GM23338 (cell line): ENCODE data around the gene ZNF20.

Experiments used
- CREB1 ChIP-seq: fragments of 250-450 bp; sonication (Bioruptor Pico); IDR thresholded peaks from 2 replicates; pipeline ENCODE4 v1.5.0; 2020; ENCODE audit warnings: low read depth, mild to moderate bottlenecking, moderate library complexity
- EZH2 ChIP-seq: fragments of 200-600 bp; sonication (generic); IDR thresholded peaks from one replicate; pipeline ENCODE4 v1.8.0; 2017; ENCODE audit warnings: antibody characterized with exemption, mild to moderate bottlenecking, low read depth; ENCODE audit not compliant: unreplicated experiment
- EZH2phosphoT487 ChIP-seq: fragments of 200-600 bp; sonication (generic); IDR thresholded peaks from one replicate; pipeline ENCODE4 v1.8.1; 2018; ENCODE audit warnings: antibody characterized with exemption; ENCODE audit not compliant: unreplicated experiment
- JUNB ChIP-seq: IDR thresholded peaks from one replicate; pipeline ENCODE4 v1.6.1; 2016; ENCODE audit warnings: antibody characterized with exemption; ENCODE audit not compliant: unreplicated experiment
- NANOG ChIP-seq: IDR thresholded peaks from 2 replicates; pipeline ENCODE4 v1.6.1; 2016; ENCODE audit warnings: antibody characterized with exemption, borderline replicate concordance
- POLR2AphosphoS5 ChIP-seq: IDR thresholded peaks from 2 replicates; pipeline ENCODE4 v1.6.1; 2016; ENCODE audit warnings: antibody characterized with exemption, low read depth
- REST ChIP-seq: IDR thresholded peaks from one replicate; pipeline ENCODE4 v1.6.1; 2018; ENCODE audit warnings: antibody characterized with exemption; ENCODE audit not compliant: unreplicated experiment
- ZNF114 ChIP-seq: fragments of 250-450 bp; sonication (Bioruptor Pico); IDR thresholded peaks from 2 replicates; pipeline ENCODE4 v1.5.0; 2020; ENCODE audit warnings: mild to moderate bottlenecking, moderate library complexity
- ZNF331 ChIP-seq: fragments of 250-450 bp; sonication (Bioruptor Pico); IDR thresholded peaks from 2 replicates; pipeline ENCODE4 v1.5.0; 2020; ENCODE audit warnings: low read depth, mild to moderate bottlenecking, moderate library complexity
- TF ChIP-seq, protein P1 (sequence below), 2 experiments: fragments of 200-600 bp in 1 of 2; sonication (generic) in 1 of 2; conservative IDR thresholded peaks; 2 replicates each; pipeline versions ENCODE4 v1.5.1 to v1.6.1; 2016 to 2017; ENCODE audit warnings: antibody characterized with exemption in 2 of 2, low read depth in 2 of 2, mild to moderate bottlenecking in 2 of 2, moderate library complexity in 1 of 2
- TF ChIP-seq, protein P2 (sequence below): fragments of 250-450 bp; sonication (Bioruptor Pico); IDR thresholded peaks from 2 replicates; pipeline ENCODE4 v1.5.0; 2020; ENCODE audit warnings: mild to moderate bottlenecking, moderate library complexity

DNA sequence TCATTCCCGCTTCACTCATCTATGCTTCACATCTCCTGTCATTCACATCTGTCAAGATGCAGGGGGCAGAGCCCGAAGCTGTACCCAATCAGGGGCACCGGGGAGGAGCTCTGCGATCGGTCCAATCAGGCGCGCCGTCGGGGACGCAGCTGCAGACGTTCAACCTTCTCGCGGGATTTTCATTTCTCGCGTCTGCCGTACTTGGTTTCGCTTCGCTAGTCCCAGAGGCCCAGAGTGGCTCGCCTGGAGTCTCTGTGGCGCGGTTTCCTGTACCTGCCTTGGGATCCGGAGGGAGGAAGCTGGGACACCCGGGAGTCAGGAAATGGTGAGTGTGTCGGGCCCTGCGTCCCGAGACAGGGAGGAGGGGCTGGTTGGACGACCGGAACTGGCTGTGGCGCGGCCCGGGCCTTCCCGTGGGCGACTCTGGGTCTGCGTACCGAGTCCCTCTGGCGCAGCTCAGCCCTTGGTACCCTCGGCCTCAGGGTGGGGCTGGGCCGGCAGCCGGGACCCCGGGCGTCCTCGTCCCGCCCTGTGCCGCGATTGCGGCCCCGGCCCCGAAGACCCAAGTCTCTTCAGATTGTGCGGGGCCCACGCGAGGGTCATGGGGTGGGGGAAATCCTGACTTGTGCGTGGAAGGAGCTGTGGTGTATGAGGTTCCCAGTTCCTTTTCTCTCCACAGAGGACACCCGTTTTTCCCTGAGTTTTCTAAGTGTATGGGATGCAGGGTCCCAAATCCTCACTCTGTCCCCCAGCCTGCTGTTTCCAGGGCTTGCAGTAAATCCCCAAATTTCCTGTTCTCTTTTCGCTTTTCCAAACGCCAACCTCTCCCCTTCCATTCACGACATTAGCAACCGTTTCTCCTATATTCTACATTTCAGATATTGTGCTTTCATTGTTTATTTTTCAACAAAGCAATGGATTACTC lies 23.0 kb upstream of the ZNF20 start, which contains the start of gene ZNF136:
- TF ChIP-seq, protein P1, sequence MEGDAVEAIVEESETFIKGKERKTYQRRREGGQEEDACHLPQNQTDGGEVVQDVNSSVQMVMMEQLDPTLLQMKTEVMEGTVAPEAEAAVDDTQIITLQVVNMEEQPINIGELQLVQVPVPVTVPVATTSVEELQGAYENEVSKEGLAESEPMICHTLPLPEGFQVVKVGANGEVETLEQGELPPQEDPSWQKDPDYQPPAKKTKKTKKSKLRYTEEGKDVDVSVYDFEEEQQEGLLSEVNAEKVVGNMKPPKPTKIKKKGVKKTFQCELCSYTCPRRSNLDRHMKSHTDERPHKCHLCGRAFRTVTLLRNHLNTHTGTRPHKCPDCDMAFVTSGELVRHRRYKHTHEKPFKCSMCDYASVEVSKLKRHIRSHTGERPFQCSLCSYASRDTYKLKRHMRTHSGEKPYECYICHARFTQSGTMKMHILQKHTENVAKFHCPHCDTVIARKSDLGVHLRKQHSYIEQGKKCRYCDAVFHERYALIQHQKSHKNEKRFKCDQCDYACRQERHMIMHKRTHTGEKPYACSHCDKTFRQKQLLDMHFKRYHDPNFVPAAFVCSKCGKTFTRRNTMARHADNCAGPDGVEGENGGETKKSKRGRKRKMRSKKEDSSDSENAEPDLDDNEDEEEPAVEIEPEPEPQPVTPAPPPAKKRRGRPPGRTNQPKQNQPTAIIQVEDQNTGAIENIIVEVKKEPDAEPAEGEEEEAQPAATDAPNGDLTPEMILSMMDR (conservative IDR thresholded peaks at IDR 0.05; ENCODE audit: low read depth in 2 of 2) = no peak
- TF ChIP-seq REST (no peak), EZH2 (no peak), NANOG (no peak), POLR2AphosphoS5 (peak; percentile 79), JUNB (no peak), CREB1 (CRISPR knock-in tag) (no peak), EZH2phosphoT487 (no peak), ZNF114 (CRISPR knock-in tag) (no peak), ZNF331 (CRISPR knock-in tag) (no peak)
- TF ChIP-seq, protein P2, sequence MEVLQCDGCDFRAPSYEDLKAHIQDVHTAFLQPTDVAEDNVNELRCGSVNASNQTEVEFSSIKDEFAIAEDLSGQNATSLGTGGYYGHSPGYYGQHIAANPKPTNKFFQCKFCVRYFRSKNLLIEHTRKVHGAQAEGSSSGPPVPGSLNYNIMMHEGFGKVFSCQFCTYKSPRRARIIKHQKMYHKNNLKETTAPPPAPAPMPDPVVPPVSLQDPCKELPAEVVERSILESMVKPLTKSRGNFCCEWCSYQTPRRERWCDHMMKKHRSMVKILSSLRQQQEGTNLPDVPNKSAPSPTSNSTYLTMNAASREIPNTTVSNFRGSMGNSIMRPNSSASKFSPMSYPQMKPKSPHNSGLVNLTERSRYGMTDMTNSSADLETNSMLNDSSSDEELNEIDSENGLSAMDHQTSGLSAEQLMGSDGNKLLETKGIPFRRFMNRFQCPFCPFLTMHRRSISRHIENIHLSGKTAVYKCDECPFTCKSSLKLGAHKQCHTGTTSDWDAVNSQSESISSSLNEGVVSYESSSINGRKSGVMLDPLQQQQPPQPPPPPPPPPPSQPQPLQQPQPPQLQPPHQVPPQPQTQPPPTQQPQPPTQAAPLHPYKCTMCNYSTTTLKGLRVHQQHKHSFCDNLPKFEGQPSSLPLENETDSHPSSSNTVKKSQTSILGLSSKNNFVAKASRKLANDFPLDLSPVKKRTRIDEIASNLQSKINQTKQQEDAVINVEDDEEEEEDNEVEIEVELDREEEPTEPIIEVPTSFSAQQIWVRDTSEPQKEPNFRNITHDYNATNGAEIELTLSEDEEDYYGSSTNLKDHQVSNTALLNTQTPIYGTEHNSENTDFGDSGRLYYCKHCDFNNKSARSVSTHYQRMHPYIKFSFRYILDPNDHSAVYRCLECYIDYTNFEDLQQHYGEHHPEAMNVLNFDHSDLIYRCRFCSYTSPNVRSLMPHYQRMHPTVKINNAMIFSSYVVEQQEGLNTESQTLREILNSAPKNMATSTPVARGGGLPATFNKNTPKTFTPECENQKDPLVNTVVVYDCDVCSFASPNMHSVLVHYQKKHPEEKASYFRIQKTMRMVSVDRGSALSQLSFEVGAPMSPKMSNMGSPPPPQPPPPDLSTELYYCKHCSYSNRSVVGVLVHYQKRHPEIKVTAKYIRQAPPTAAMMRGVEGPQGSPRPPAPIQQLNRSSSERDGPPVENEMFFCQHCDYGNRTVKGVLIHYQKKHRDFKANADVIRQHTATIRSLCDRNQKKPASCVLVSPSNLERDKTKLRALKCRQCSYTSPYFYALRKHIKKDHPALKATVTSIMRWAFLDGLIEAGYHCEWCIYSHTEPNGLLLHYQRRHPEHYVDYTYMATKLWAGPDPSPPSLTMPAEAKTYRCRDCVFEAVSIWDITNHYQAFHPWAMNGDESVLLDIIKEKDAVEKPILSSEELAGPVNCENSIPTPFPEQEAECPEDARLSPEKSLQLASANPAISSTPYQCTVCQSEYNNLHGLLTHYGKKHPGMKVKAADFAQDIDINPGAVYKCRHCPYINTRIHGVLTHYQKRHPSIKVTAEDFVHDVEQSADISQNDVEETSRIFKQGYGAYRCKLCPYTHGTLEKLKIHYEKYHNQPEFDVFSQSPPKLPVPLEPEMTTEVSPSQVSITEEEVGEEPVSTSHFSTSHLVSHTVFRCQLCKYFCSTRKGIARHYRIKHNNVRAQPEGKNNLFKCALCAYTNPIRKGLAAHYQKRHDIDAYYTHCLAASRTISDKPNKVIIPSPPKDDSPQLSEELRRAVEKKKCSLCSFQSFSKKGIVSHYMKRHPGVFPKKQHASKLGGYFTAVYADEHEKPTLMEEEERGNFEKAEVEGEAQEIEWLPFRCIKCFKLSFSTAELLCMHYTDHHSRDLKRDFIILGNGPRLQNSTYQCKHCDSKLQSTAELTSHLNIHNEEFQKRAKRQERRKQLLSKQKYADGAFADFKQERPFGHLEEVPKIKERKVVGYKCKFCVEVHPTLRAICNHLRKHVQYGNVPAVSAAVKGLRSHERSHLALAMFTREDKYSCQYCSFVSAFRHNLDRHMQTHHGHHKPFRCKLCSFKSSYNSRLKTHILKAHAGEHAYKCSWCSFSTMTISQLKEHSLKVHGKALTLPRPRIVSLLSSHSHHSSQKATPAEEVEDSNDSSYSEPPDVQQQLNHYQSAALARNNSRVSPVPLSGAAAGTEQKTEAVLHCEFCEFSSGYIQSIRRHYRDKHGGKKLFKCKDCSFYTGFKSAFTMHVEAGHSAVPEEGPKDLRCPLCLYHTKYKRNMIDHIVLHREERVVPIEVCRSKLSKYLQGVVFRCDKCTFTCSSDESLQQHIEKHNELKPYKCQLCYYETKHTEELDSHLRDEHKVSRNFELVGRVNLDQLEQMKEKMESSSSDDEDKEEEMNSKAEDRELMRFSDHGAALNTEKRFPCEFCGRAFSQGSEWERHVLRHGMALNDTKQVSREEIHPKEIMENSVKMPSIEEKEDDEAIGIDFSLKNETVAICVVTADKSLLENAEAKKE (CRISPR knock-in tag) = no peak
